Kidney tubule cell (primary cell): Measurements from ENCODE around the gene XXYLT1.
"Not testable (repeated sequence)": the region's sequence is repeated elsewhere in the genome, so short reads cannot be mapped to it uniquely, and the experiment has no call there.

ENCODE experiments used
- DNase-seq: peaks from one replicate; pipeline ENCODE4 v3.0.0-alpha.2; 2018; ENCODE audit warnings: low spot score

The XXYLT1 gene

DNA sequence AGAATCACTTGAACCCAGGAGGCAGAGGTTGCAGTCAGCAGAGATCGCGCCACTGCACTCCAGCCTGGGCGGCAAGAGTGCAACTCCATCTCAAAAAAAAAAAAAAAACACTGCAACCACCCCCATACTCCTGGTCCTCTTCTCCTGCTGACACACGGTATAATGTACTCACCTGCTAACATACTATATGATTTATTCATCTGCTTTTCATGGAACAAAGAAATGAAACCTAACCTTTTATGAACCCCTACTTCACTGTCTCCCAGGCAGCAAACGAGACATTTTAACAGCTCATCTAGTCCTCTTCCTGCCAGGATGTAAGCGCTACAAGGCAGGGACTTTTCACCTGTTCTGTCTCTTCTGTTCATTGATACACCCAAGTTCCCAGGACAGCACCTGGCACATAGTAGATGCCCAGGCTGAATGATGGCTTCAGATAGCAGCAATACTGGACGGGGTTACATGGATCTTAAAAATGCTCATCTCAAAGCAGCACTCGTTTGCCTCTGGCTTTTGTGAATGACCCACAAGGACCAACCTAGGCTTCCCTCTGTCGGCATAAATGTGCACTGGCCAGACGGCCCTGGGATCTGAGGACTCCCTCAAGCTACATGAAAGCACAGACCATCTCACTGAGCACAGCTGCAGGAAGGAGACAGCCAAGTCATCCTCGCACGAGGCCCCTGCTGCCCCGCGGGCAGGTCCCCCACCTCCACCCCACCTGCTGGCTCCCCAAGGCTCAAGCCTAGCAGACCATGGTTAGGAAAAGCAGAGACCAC lies 20.3 kb downstream of the XXYLT1 start:
- DNase-seq = peak; percentile 6

DNA sequence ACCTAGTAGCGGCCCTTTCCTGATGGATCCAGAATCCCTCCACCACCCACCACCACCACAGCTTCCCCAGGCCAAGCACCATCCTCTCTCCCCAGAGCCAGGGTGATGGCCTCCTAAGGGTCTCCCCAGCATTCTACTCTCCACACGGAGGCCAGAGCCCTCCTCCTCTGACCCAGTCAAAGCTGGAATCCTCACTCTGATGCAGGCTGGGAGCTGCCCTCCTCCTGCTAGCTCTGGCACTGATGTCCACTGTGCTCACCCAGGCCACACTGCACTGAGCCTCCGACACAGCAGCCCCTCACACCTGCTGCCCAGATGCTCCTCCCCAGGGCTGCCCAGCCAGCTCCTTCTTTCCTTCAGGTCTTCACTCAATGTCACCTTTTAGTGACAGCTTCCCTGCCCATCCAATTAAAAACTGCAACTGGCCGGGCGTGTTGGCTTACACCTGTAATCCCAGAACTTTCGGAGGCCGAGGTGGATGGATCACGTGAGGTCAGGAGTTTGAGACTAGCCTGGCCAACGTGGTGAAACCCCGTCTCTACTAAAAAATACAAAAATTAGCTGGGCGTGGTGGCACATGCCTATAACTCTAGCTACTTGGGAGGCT lies 21.0 kb downstream of the XXYLT1 start:
- no peak for DNase-seq

DNA sequence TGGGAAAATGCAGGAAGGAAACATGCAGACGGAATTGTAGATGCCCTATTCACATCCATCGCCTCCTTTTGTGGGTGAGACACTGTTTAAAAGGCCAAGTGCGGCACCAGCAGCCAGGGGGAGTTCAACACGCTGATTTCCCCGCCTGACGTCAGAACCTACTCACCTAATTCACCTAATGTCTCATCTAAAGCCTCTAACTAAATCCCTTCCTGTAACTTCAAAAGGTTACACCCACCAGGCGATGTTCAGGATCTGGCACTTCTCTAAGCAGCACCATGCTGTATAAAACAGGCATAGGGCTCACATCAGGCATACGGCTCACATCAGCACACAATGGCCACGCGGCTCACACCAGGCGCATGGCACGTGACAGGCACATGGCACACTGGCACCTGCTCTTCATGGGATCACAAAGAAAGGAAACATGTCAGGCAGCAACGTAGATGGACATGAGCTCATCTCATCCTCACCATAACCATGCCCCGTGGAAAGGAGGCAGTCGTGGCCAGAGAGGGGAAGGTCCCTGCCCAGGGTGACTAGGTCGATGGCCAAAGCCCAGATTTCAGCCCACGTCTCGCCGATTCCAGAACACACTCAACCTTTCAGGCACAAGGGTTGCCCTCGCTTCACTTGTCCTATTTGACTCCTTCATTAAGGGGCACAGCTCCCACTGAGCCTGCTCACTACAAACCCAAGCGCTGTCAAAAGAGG lies 21.7 kb downstream of the XXYLT1 start:
- DNase-seq = no peak

DNA sequence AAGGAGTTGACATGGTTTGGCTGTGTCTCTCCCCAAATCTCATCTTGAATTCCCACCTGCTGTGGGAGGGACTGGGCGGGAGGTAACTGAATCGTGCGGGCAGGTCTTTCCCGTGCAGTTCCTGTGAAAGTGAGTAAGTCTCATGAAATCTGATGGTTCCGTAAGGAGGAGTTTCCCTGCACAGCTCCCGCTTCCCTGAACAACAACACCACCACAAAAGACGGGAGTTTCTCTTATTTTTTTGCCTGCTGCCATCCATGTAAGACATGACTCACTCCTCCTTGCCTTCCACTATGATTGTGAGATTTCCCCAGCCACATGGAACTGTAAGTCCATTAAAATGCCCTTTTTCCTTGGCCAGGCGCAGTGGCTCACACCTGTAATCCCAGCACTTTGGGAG lies 22.7 kb downstream of the XXYLT1 start:
- DNase-seq = peak; percentile 20

DNA sequence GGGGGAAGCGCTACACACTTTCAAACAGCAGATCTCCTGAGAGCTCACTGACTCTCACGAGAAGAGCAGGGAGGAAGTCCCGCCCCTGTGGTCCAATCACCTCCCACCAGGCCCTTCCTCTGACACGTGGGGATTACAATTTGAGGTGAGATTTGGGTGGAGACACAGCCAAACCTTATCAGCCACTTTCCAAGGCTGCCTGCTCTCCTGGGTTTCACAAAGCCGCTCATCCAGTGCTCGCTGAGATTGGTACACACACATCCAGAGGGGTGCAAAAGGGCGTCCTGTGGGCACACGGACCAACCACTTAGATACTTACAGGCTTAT lies 23.1 kb downstream of the XXYLT1 start:
- DNase-seq = no peak

DNA sequence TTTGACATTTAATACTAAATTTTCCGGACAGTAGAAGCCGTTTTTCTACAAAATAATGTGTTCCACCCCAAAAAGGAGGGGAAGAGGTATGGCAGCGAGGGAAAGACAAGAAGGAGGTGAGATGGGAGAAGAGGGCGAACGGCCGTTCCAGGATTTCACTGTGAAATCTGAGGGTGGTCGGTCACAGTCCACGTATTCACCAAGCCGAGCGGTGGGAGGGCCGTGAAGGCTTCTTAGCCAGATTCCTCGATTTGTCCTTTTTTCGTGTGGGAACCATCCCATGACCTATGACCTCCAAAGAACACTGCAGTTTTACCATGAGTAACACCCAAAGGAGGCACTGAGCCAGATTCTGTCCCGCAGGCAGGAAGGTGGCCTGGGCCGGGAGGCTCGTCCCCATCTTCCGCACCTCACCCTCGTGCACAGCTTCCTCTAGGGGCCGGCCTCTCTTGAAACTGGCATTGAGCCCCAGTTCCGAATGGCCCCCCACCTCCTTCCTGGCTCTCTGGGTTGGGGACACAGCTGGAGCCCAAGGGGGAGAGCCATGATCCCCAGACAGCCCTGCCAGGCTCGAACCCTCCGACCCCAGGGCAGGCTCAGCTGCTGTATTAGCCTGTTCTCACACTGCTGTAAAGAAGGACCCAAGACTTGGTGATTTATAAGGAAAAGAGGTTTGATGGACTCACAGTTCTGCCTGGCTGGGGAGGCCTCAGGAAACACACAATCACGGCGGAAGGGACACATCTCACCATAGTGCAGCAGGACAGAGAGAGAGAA lies 23.7 kb downstream of the XXYLT1 start:
- DNase-seq = no peak

DNA sequence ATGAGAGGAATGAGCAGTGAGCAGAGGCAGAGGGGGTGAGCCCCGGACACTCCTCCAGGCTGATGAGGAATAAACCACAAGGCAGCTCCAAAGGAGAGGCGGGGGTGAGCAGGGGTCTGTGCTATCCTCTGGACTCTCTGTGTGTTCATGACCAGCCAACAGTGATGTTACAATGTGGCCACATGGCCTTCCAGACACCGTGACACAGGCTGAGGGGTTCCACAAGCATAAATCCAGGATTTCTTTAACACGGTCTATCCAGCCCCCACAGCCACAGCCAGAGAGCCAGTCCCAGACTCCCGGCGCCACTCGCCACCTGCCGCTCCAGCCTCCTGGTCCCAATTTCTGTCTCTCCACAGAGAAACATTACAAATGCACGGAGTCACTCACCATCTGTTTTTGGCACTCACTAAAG lies 24.4 kb downstream of the XXYLT1 start:
- no peak for DNase-seq

DNA sequence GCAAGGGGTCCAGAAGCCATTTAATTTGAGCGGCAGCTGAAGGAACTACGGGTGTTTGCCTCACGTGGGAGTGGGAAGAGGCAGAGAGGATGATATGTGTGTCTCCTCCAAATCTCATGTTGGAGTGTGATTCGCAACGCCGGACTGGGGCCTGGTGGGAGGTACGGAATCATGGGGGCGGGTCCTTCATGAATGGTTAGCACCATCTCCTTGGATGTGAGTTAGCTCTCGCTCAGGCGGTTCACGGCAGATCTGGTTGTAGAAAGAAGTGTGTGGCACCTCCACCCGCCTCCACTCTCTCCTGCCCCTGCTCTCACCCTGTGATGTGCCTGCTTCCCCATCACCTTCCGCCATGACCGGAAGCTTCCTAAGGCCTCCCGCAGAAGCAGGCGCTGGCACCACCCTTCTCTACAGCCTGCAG lies 25.4 kb downstream of the XXYLT1 start:
- DNase-seq = no peak

DNA sequence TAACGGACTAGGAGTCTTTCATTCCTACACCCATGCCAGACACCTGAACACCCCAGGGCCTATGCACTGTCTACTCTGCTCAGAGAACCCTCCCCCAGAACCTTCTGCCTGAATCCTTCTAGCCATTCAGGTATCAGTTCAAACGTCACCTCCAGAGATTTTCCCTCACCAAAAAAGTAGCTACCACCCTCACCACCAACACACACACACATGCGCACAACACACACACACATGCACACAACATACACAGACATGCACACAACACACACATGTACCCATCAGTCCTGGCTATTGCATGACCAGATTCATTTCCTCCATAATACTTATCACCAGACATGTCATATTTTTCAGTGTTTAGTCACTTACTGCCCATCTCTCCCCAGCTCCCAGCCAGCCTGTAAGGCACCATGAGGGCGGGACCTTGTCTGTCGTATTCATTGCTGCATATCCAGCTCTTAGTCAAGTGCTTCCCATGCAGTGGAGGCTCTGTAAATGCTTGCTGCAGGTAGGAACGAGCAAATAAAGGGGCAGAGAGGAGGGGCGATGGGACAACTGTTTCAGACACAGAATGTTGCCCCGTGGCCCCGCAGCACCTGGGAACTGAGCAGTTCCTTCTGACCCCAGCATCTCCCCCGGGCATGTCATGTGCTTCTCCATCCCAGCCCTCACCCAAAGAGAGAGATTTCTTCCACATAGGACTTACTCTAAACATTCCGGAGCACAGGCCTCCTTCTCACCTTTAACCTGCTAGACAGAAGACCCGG lies 29.2 kb downstream of the XXYLT1 start:
- no peak for DNase-seq

DNA sequence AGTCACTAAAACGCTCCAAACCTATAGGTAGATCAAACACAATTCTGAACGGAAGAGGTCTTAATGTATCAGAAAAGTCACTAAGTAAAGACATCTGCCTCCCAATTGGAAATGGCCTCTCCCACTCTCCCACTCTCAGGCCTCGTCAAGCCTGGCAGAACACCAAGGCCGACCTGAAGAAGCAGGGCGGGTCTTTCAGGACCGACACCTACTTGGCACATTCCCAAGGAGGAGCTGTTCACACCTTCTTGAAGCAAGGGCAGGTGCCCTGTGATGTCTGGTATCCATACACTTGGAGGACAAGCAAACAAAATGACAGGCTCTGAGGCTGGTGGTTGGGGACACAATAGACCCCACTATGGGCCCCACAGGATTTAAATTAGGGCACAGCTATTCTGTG lies 30.0 kb downstream of the XXYLT1 start:
- no peak for DNase-seq

DNA sequence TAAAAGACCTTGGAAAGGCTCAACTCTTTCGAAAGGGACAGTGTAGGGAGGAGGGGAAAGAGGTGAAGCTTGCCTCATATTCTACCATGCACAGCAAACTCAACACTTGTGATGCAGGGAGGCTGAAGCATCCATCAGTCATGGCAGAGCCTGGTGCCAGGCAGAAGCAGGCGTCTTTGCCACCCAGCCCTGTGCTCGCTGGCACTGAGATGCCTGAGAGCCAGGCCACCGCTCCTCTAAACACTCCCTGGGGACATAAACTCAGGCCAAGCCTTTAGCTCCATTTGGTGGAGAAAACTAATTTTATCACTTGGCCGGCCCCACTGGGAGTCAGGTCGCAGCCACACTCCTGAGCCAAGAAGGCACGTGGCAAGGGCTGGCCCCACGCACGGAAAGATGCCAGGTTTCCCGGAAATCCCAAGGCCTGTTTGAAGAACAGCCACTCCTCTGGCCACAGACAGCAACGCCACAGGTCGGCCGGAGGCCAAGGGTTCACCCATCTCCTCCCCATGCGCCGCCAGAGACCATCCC lies 30.7 kb downstream of the XXYLT1 start:
- DNase-seq = no peak

DNA sequence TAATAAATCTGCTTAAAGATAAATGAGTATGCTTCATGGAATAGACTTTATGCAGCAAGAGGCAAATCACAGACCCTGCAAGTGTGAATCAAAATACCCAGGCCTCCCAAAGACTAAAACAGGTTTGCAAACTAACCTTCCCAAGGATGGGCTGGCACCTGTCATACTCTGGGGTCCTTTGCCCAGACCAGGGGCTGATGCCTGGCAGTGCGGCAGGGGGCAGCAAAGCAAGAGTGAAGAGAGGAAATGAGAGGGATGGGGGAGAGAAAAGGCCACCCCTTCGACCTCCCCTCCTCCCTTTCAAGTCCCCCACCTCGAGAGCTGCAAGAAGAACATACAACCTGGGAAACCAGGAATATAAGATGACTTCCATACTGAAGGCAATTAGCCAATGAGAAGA lies 31.8 kb downstream of the XXYLT1 start:
- no peak for DNase-seq

DNA sequence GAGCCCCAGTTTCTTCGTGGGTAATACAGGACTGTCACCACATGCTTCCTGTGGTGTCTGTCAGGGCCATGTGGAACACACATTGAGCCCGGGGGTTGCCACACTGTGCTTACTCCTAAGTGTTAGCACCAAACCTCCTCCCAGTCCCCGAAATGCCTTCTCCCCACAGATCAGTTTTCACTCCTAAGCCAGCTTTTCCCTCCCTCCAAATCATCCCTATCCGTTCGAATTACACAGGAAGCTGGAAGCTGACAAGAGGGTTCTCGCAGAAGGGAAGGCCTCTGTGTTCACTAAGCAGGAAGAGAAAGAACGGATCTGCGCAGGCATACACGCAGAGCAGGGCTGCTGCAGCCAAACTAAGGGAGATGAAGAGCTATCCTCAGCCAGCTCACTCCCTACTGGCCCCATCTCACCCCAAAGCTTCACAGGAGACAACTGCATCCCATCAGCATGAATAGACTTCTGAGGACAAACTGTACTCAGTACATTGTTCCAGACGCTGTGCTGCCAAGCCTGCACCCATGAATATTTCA lies 32.3 kb downstream of the XXYLT1 start:
- no peak for DNase-seq

DNA sequence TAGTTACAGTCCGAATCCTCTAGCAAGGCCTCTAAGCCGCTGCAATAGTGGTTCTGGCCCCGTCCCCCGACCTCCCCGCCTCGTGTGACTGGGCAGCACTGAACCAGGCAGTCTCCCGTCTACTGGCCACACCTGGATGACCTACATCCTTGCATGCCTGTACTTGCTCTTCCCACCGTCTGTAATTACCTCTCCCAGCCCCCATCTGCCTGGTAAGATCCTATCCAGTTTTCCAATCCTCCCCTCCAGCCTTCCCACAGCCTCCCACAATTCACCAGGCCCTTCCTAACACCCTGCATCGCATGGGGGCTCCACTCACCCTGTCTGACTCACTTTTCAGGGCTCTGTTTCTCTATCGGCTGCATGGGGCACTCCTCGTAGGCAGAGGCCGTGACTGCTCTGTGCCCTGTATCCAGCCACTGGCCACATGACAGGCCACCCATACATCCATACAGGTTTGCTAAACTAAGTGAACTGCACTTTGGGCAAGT lies 32.8 kb downstream of the XXYLT1 start:
- no peak for DNase-seq

DNA sequence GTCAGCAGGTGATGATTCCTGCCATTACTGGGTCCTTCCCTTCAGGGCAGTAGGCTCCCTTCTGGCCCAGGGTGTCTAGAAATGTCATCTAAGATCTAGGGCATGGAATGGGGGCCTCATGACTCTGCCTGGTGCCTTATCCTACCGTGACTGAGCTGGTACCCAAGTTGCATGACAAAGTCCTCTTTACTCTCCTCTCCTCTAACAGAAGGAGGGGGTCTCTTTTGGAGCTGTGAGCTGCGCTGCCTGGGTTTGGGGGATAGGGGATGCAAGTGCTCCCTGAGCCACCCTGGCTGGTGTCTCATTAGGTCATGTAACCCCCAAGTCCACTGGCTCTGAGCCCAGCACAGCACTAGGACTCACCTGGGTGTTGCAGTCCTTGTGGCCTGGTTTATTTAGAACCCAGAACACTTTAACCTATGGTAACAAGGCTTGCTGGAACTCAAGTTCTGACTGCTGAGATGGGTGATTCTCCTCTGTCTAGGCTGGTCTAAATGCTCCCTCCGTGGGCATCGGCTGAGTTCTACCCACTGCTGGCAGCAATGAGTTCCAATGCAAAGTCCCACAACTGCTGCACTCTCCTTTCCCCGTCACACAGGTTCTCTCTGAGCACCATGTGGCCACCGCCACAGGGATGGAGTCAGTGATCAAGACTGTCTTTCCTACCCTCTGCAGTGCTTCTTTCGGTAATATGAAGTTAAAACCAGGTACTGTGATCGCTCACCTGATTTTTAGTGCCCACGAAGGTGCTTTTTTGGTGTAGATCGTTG lies 34.0 kb downstream of the XXYLT1 start:
- no peak for DNase-seq

DNA sequence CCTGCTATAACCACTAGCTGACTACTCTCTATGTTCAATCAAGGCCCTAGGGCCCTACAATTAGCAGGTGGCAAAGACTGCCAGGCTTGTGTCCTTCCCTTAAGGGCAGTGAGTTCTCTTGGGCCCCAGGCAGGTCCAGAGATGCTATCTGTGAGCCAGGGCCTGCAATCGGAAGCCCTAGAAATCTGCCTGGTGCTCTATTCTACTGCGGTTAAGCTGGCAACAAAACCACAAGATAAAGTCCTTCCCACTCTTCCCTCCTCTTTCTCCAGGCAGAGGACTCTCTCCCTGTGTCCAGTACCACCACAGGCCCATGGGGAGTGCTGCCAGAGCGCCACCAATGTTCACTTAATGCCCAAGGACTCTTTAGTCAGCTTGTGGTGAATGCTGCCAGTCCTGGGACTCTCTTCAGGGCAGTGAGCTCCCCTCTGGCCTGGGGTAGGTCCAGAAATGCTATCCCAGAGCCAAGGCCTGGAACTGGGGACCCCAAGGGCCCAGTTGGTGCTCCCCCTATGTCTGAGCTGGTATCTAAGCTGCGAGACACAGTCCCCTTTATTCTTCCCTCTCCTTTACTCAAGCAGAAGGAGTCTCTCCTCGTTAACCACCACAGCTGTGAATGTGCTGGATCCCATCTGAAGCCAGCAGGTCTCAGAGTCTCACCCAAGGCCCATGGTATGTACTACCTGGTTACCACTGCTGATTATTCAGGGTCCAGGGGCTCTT lies 34.7 kb downstream of the XXYLT1 start:
- no peak for DNase-seq

DNA sequence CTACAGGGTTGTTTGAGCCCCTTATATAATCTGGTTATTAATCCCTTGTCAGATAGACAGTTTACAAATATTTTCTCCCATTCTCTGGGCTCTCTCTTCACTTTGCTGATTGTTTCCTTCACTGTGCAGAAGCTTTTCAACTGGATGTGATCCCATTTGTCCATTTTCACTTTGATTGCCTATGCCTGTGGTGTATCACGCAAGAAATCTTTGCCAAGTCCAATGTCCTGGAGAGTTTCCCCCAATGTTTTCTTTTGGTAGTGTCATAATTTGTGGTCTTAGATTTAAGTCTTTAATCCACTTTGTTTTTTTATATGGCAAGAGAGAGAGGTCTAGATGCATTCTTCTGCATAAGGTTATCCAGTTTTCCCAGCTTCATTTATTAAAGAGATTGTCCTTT lies 40.7 kb downstream of the XXYLT1 start:
- no peak for DNase-seq

DNA sequence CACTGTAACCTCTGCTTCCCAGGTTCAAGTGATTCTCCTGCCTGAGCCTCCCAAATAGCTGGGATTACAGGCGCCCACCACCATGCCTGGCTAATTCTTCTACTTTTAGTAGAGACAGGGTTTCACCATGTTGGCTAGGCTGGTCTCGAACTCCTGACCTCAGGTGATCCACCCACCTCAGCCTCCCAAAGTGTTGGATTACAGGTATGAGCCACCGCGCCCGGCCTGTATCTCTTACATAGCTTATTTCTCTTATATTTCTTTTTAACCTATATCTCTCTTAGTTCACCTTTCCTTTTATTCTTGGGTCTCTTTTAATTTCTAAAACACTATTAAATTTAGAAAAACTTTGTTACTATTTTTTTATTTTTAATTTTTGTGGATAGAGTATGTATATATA lies 42.1 kb downstream of the XXYLT1 start:
- not testable (repeated sequence) for DNase-seq

DNA sequence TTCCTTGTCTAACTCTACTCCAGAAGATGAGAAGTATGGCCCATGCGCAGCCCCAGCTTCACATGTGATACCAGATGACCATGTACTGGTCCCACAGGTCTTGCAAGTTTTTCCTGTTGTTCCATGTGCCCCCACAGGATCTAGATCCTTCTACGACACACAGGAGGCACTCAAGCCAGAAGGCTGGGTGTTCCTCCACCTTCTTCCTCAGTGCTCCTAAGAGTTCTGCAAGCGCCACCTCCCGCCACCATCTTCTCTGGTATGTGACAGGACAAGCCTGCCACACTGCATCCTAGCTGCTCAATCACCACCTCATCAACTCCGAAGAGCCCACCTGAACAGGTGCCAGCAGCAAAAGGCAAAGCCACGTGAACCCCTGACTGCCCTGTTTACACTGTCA lies 43.1 kb downstream of the XXYLT1 start:
- no peak for DNase-seq
